Hepatic stellate cell (primary cell): Measurements from ENCODE around the gene DOK5.
"Not testable (repeated sequence)": the region's sequence is repeated elsewhere in the genome, so short reads cannot be mapped to it uniquely, and the experiment has no call there.

Experiments used
- DNase-seq: peaks from one replicate; pipeline ENCODE4 v3.0.0; 2011; ENCODE audit warnings: low spot score

The DOK5 gene

DNA sequence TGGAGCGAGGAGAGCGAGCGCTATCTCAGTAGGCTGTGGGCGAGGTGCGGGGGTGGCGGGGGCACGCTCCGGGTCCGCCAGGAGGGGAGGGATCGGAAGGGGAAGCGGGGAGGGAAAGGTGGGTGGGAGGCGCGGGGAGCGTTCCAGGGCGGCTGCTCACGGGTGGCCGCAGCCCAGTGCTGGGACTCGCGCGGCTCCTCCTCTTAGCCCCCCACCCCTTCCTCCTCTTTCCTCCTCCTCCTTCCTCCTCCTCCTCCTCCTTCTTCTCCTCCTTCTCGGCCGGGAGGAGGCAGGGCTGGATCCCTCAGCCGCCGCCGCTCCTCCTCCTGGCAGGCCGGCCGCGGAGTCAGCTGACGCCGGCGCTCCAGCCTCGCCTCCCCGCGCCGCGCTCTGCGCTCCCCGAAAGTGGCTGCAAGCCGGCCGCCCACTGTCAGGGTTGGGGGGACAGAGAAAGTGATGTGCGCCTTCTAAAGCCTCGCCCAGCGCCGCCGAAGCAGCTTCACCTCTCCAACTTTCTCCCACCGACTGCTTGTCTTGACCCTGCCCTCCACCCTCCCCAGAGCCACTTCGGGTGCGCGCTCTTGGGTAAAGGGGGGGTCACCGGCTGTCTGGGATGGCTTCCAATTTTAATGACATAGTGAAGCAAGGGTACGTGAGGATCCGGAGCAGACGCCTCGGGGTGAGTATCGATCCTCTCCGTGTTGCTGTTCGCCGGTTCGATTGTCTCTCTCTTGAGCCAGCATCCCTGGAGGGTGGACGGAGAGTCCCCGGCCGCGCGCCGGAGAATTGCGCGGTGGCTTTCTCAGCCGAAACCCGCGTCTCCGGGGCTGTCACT, at the start of gene DOK5:
Gene DOK5, plus strand, starts transcription at position 260 of the 835 bp plus-strand sequence. Its CDS starts 354 bp downstream, at position 614.
- no peak for DNase-seq

DNA sequence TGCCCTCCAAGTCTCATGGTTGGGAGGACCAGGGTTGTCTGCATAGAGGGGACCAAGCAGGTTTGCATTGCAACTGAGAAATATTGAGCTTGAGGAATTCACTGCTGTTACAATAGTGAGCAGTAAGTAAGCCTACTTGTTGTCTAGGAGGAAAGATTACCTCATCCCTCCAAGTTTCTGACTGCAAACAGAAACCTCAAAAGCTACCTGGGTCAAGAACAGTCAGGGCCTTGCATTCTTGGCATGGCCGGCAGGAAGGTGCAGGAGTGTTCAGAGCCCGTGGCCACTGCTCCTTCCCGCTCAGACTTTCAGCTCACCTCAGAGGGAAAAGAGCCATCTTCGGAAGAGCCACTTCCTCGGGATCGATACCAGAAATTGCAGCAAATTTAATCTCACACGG, 46.0 kb upstream of the DOK5 start:
- no peak for DNase-seq

DNA sequence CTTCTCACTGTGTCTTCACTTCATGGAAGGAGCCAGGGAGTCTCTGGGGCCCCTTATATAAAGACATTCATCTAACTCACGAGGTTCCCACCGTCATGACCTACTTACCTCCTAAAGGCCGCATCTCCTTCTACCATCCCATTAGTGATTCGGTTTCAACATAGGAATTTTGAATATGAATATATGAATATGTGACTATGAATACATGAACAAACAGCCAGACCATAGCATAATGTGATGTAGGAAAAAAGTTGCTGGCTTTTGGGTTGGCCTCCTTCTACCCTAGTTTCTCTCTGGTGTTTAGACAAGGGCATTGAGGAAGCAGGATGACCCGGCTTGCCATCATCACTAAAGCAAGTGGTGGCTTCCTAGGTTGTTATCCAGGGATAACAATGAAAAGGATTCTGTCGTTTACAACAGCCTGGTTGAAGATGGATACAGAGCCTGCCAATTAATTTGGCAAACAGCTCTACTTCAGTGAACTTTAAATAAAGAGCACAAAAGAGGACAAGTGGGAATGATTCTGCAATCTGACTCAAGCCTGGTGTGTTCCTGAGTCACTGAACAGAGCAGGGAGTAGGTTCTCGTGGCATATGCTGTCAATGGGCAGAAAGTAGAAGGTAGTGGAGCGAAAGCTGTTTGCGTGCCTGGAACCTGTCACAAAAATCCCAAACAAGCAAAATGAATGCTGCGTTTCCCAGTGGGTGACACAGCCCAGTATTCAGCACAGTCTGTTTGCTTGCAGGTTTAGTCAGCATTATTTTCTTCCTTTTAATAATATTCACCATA, 44.0 kb upstream of the DOK5 start:
- no peak for DNase-seq

DNA sequence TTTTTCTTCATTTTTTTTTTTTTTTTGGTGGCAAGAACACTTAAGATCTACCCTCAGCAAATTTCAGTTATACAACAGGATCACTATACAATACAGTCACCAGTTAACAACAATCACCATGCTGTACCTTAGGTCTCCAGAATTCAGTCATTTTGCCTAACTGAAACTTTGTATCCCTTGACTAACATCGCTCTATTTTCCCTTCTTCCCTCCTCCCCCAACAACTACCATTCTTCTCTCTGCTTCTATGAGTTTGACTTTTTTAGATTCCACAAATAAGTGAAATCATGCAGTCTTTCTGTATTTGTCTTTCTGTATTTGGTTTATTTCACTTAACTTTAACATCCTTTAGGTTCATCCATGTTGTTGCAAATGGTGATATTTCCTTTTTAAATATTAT, 42.4 kb upstream of the DOK5 start:
- no peak for DNase-seq

GRCh38 chr20:54433636-54434035, 41.8 kb upstream of the DOK5 start:
- DNase-seq, result no peak

DNA sequence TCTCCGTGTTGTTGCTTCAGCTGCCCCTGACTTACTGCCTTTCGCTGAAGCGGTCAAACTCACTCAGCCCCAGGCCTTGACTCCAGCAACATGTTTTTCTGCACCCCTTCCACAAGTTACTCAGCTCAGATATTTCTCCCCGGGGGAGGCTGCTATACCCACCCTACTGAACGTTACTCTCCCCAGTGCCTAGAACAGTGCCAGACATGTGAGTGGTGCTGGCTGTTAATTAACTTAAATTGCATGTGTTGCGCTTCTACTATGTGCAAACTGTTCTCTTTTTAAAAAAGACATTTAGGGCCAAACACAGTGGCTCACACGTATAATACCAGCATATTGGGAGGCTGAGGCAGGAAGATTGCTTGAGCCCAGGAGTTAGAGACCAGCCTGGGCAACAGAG, 41.2 kb upstream of the DOK5 start:
- DNase-seq, result no peak

DNA sequence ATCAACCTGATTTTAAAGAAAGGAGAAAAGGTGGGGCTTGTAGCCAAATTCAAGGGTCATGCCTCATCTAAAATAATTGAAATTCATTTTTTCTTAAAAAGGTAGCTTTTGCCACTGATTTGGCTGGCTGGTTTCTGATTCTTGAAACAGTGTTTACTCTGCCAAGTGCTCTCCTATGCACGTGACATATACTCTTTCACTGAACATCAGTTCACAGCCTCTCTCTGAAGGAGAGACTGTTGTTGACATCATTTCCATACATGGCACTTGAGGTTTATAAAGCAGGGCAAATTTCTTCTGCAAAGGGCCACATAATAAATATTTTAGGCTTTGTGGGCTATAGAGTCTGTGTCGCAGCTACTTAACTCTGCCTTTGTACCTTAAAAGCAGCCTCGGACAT, 40.4 kb upstream of the DOK5 start:
- DNase-seq, result no peak

- not testable (repeated sequence) for DNase-seq
Measured at GRCh38 chr20:54436410-54436809, 39.0 kb upstream of the DOK5 start.

DNA sequence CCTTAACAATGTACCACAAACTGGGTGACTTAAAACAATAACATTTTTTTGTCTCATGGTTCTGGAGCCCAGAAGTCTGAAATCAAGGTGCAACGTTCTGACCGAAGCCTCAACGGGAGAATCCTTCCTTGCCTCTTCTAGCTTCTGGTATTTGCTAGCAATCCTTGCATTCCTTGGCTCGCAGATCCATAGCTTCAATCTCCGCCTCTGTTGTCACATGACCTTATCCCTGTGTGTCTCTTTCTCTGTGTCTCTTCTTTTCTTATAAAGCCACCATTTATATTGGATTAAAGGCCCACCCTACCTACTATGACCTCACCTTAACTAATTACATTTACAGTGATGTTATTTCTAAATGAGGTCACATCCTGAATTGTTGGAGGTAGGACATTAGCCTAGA, 37.2 kb upstream of the DOK5 start:
- no peak for DNase-seq

- DNase-seq, result no peak
Measured at GRCh38 chr20:54450207-54450606, 25.2 kb upstream of the DOK5 start.

GRCh38 chr20:54451171-54451570, 24.2 kb upstream of the DOK5 start:
- no peak for DNase-seq

- DNase-seq, result no peak
Measured at GRCh38 chr20:54452277-54452676, 23.1 kb upstream of the DOK5 start.

GRCh38 chr20:54454982-54455381, 20.4 kb upstream of the DOK5 start:
- no peak for DNase-seq

GRCh38 chr20:54456423-54456822, 19.0 kb upstream of the DOK5 start:
- DNase-seq, result no peak

DNA sequence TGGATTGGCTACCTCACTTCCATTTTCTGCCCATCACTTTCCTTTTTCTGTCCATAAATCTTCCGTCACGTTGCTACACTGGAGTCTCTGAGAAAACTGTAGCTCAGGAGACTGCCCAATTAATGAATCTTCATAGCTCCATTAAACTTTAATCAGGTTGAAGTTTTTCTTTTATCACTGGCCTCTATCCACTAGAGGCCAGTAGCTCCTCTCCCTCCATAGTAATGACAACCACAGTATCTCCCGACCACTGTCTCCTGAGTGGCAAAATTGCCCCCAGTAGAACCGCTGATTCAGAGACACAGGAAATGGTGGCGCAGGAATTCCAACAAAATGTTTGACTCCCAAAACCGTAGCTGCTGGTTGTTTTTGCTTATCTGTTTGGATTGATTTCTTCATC, 18.4 kb upstream of the DOK5 start:
- no peak for DNase-seq

DNA sequence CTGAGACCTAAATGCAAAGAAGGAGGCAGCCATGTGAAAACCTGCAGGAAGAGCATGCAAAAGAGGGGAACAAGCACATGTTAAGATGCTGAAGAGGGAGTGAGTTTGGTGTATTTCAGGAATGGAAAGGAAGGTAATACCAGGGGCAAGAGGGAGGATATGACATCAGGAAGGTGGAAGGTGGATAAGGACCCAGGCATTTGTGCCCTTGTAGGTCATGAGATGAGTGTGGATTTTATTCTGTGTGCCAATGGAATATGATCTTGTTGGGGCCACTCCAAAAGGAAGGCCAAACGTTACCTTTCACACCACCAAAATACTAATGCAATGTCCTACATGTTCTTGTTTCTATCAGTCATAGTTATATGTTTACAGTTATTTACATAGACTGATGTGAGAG, 17.2 kb upstream of the DOK5 start:
- no peak for DNase-seq

- DNase-seq, result no peak
Measured at GRCh38 chr20:54459279-54459678, 16.1 kb upstream of the DOK5 start.

- DNase-seq, result no peak
Measured at GRCh38 chr20:54464003-54464402, 11.4 kb upstream of the DOK5 start.

DNA sequence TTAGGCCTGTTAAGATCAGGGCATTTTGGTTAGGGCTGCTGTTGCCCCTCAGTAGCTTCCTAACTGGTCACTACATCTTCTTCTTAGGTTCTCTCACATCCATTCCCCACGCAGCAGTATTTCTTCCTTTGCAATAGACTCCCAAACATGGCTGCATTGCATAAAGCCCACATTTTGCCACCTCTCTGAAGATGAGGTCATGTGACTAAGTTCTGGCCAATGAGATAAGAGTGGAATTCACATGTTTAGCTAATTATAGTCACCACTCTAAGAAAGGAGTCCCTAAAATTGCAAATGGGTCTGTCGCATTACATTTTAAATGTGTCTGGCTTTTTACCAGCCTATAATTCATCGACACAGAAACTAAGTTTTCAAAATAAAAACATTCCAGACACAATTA, 9.3 kb upstream of the DOK5 start:
- DNase-seq, result no peak

- DNase-seq, result no peak
Measured at GRCh38 chr20:54467622-54468021, 7.8 kb upstream of the DOK5 start.

- DNase-seq, result no peak
Measured at GRCh38 chr20:54468082-54468481, 7.3 kb upstream of the DOK5 start.

- DNase-seq, result no peak
Measured at GRCh38 chr20:54469293-54469692, 6.1 kb upstream of the DOK5 start.

DNA sequence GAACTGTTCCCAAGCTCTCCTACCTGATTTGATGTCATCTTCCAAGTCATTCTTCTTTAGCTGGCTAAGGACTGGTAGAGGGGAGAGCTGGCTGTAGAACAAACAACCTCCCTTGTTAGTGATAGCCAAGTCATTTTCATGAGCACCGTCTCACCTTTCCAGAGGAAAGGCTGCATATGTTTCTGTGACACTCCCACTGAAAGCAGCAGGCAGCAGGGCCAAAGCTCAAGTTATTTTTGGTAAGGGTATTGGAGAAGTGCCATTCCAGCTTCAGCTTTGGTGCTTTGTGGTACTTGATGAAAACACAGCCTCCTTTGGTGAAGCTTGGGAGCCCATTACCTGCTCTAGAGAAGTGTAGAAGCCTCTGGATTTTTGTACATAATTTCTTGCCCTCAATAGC, 5.4 kb upstream of the DOK5 start:
- no peak for DNase-seq
